H1 (cell line): ENCODE measurements around the gene RBM18. TPM values are rescaled to one million over a fixed set of nuclear protein-coding genes. Genes with fewer than 3 reads are reported as not detected.
A peak's percentile ranks its signal among the peaks of the same experiment; 100 is the strongest.

Experiments used
- CTCF ChIA-PET: fragments of 300-600 bp; sonication (Branson Sonifier 250); formaldehyde crosslinking; loops from one replicate; lab custom pipeline; 2021; ENCODE audit not compliant: partially characterized antibody; lab: Charles Lee
- POLR2A ChIA-PET: fragments of 300-600 bp; sonication (Branson Sonifier 250); formaldehyde crosslinking; loops from one replicate; lab custom pipeline; 2021; ENCODE audit warnings: inconsistent platforms; ENCODE audit not compliant: partially characterized antibody; lab: Charles Lee
- DNase-seq, 2 experiments: peaks; one replicate each; pipeline versions ENCODE4 v3.0.0 to v3.0.0-alpha.2; 2010 to 2022; ENCODE audit warnings: low spot score in 2 of 2, low read depth in 1 of 2, mixed read lengths in 1 of 2
- FAIRE-seq: peaks from 2 replicates; lab custom pipeline; 2011; peaks lifted over from hg19 to GRCh38; lab: Jason Lieb, UNC
- H2AFZ ChIP-seq: 2 replicates; pipeline ENCODE4 v1.8.1; 2012; ENCODE audit warnings: low read length, inconsistent platforms
- H2AK5ac ChIP-seq: 2 replicates; pipeline ENCODE4 v1.6.1; 2013; ENCODE audit warnings: low read depth, low read length
- H2BK120ac ChIP-seq: replicated peaks from 2 replicates; pipeline ENCODE3; 2013; ENCODE audit warnings: low read depth, low read length, inconsistent platforms
- H2BK12ac ChIP-seq: 2 replicates; pipeline ENCODE4 v1.6.1; 2013; ENCODE audit warnings: low read depth, low read length
- H2BK15ac ChIP-seq: 2 replicates; pipeline ENCODE4 v1.6.1; 2013; ENCODE audit warnings: low read length
- H2BK20ac ChIP-seq: 2 replicates; pipeline ENCODE4 v1.6.1; 2013; ENCODE audit warnings: low read length
- H2BK5ac ChIP-seq: 2 replicates; pipeline ENCODE4 v1.6.1; 2013; ENCODE audit warnings: low read depth, low read length
- H3K14ac ChIP-seq: 2 replicates; pipeline ENCODE4 v1.6.1; 2013; ENCODE audit warnings: inconsistent platforms; ENCODE audit not compliant: insufficient read length
- H3K18ac ChIP-seq: 2 replicates; pipeline ENCODE4 v1.6.1; 2013; ENCODE audit warnings: low read length; ENCODE audit errors: extremely low read depth
- H3K23ac ChIP-seq: 2 replicates; pipeline ENCODE4 v1.6.1; 2013; ENCODE audit warnings: inconsistent platforms; ENCODE audit not compliant: insufficient read length
- H3K23me2 ChIP-seq: 2 replicates; pipeline ENCODE4 v1.6.1; 2013; ENCODE audit warnings: low read depth, low read length
- H3K27ac ChIP-seq: 2 replicates; pipeline ENCODE4 v1.6.1; 2011; ENCODE audit warnings: low read depth, low read length, inconsistent platforms
- H3K27me3 ChIP-seq, 4 experiments: replicated peaks in 1 of 4; 1 replicate in 1 of 4; 2 replicates in 3 of 4; pipeline versions ENCODE4 v1.6.1 to v1.8.1; 2011 to 2013; ENCODE audit warnings: low read length in 3 of 4, mild to moderate bottlenecking in 3 of 4, inconsistent platforms in 2 of 4, mixed read lengths in 2 of 4, moderate library complexity in 1 of 4; ENCODE audit not compliant: control insufficient read depth in 3 of 4, insufficient read depth in 3 of 4; ENCODE audit errors: extremely low read depth in 1 of 4
- H3K36me3 ChIP-seq, 4 experiments: 2 replicates each; pipeline versions ENCODE4 v1.6.1 to v1.8.1; 2011 to 2013; ENCODE audit warnings: mild to moderate bottlenecking in 4 of 4, low read length in 3 of 4, moderate library complexity in 2 of 4, control low read depth in 1 of 4, inconsistent platforms in 1 of 4; ENCODE audit not compliant: insufficient read depth in 4 of 4, control insufficient read depth in 2 of 4
- H3K4ac ChIP-seq: replicated peaks from 2 replicates; pipeline ENCODE3; 2013; ENCODE audit warnings: low read length, low read depth, mixed read lengths, inconsistent platforms; ENCODE audit not compliant: insufficient read length
- H3K4me1 ChIP-seq, 4 experiments: replicated peaks in 1 of 4; 1 replicate in 1 of 4; 2 replicates in 3 of 4; pipeline versions ENCODE4 v1.6.1 to v1.8.1; 2011 to 2013; ENCODE audit warnings: low read length in 3 of 4, inconsistent platforms in 2 of 4, mixed read lengths in 1 of 4; ENCODE audit not compliant: insufficient read depth in 4 of 4, control insufficient read depth in 3 of 4
- H3K4me2 ChIP-seq, 2 experiments: 2 replicates each; pipeline versions ENCODE4 v1.6.1 to v1.8.1; 2011 to 2013; ENCODE audit warnings: low read depth in 2 of 2, low read length in 2 of 2, control low read depth in 1 of 2, inconsistent platforms in 1 of 2, mild to moderate bottlenecking in 1 of 2; ENCODE audit not compliant: insufficient read depth in 1 of 2
- H3K4me3 ChIP-seq, 4 experiments: fragments of 200-600, 300-600 bp in 1 of 4; sonication (generic), shearing (Covaris generic), sonication (Bioruptor Twin) in 1 of 4; 2 replicates each; pipeline versions ENCODE4 v1.5.1 to v1.8.1; 2011 to 2016; ENCODE audit warnings: low read length in 4 of 4, low read depth in 3 of 4, control low read depth in 2 of 4, inconsistent platforms in 2 of 4, mild to moderate bottlenecking in 2 of 4, mixed read lengths in 1 of 4, moderate library complexity in 1 of 4; ENCODE audit not compliant: insufficient read depth in 2 of 4; ENCODE audit errors: extremely low read depth in 1 of 4
- H3K56ac ChIP-seq: replicated peaks from 2 replicates; pipeline ENCODE3; 2013; ENCODE audit warnings: low read depth, mild to moderate bottlenecking, mixed read lengths, low read length, inconsistent platforms; ENCODE audit not compliant: insufficient read length
- H3K79me1 ChIP-seq: 2 replicates; pipeline ENCODE4 v1.6.1; 2013; ENCODE audit warnings: low read depth, low read length, control low read depth
- H3K79me2 ChIP-seq, 2 experiments: 2 replicates each; pipeline versions ENCODE4 v1.6.1 to v1.8.1; 2012 to 2013; ENCODE audit warnings: low read length in 2 of 2, mild to moderate bottlenecking in 2 of 2, inconsistent platforms in 1 of 2; ENCODE audit not compliant: insufficient read depth in 2 of 2, control insufficient read depth in 1 of 2
- H3K9ac ChIP-seq, 4 experiments: replicated peaks in 1 of 4; 1 replicate in 1 of 4; 2 replicates in 3 of 4; pipeline versions ENCODE4 v1.6.1 to v1.8.1; 2011 to 2013; ENCODE audit warnings: low read depth in 3 of 4, low read length in 3 of 4, control low read depth in 2 of 4, mild to moderate bottlenecking in 2 of 4, moderate library complexity in 2 of 4, inconsistent platforms in 1 of 4; ENCODE audit errors: extremely low read depth in 1 of 4
- H3K9me3 ChIP-seq, 2 experiments: 2 replicates each; pipeline versions ENCODE4 v1.6.1 to v1.8.1; 2012 to 2013; ENCODE audit warnings: mild to moderate bottlenecking in 2 of 2, moderate library complexity in 2 of 2, control low read depth in 1 of 2, inconsistent platforms in 1 of 2, low read depth in 1 of 2, low read length in 1 of 2, mixed read lengths in 1 of 2; ENCODE audit not compliant: insufficient read depth in 2 of 2
- H4K20me1 ChIP-seq, 2 experiments: replicated peaks in 1 of 2; 2 replicates each; pipeline versions ENCODE3 to v1.8.1; 2011 to 2013; ENCODE audit warnings: inconsistent platforms in 2 of 2, low read length in 2 of 2, mild to moderate bottlenecking in 1 of 2; ENCODE audit not compliant: insufficient read depth in 2 of 2, control insufficient read depth in 1 of 2
- H4K5ac ChIP-seq: 2 replicates; pipeline ENCODE4 v1.6.1; 2013; ENCODE audit warnings: low read length, low read depth, mixed read lengths, inconsistent platforms; ENCODE audit not compliant: insufficient read length
- H4K8ac ChIP-seq: 2 replicates; pipeline ENCODE4 v1.8.0; 2013; ENCODE audit warnings: mild to moderate bottlenecking, moderate library complexity, low read length, inconsistent platforms; ENCODE audit not compliant: insufficient read depth; ENCODE audit errors: extremely low read depth
- H4K91ac ChIP-seq: replicated peaks from 2 replicates; pipeline ENCODE3; 2013; ENCODE audit warnings: low read length, mixed read lengths, inconsistent platforms; ENCODE audit not compliant: insufficient read length
- BCL11A ChIP-seq, 2 experiments: IDR thresholded peaks; one replicate each; pipeline ENCODE4 v1.6.1; 2011; ENCODE audit warnings: low read depth in 2 of 2, low read length in 2 of 2, mild to moderate bottlenecking in 2 of 2
- CHD1 ChIP-seq: IDR thresholded peaks from 2 replicates; pipeline ENCODE4 v1.6.1; 2012; ENCODE audit warnings: low read depth, low read length, improper control_type of control experiment
- EP300 ChIP-seq, 2 experiments: IDR thresholded peaks; 1 replicate in 1 of 2; 2 replicates in 1 of 2; pipeline ENCODE4 v1.6.1; 2011 to 2012; ENCODE audit warnings: low read depth in 2 of 2, low read length in 2 of 2, mild to moderate bottlenecking in 2 of 2, borderline replicate concordance in 1 of 2, inconsistent platforms in 1 of 2, moderate library complexity in 1 of 2
- HDAC6 ChIP-seq: IDR thresholded peaks from one replicate; pipeline ENCODE4 v1.7.1; 2012; ENCODE audit warnings: low read depth, mild to moderate bottlenecking, inconsistent platforms, low read length, moderate library complexity
- NRF1 ChIP-seq: IDR thresholded peaks from 2 replicates; pipeline ENCODE4 v1.6.1; 2011; ENCODE audit warnings: mild to moderate bottlenecking, low read depth, low read length, improper control_type of control experiment
- PHF8 ChIP-seq: fragments of 200-600 bp; sonication (generic); conservative IDR thresholded peaks from 2 replicates; pipeline ENCODE4 v1.7.1; 2012; ENCODE audit warnings: low read depth, mild to moderate bottlenecking, inconsistent platforms, low read length, moderate library complexity
- POLR2AphosphoS5 ChIP-seq: IDR thresholded peaks from 2 replicates; pipeline ENCODE4 v1.6.1; 2011; ENCODE audit warnings: low read depth, low read length
- RAD21 ChIP-seq, 2 experiments: IDR thresholded peaks in 1 of 2; conservative IDR thresholded peaks in 1 of 2; 2 replicates each; pipeline ENCODE4 v1.6.1; 2011; ENCODE audit warnings: low read depth in 2 of 2, low read length in 2 of 2, improper control_type of control experiment in 1 of 2, inconsistent platforms in 1 of 2, mild to moderate bottlenecking in 1 of 2, moderate library complexity in 1 of 2
- RNF2 ChIP-seq: fragments of 200-900, 300-1000 bp; sonication (generic); IDR thresholded peaks from 2 replicates; pipeline ENCODE4 v1.7.1; 2016; ENCODE audit warnings: borderline replicate concordance, low read depth, mild to moderate bottlenecking, antibody characterized with exemption, low read length; ENCODE audit not compliant: poor library complexity, severe bottlenecking; ENCODE audit errors: missing control alignments
- SP1 ChIP-seq: IDR thresholded peaks from 2 replicates; pipeline ENCODE4 v1.6.1; 2011; ENCODE audit warnings: low read depth, low read length
- SP2 ChIP-seq: IDR thresholded peaks from 2 replicates; pipeline ENCODE4 v1.6.1; 2012; ENCODE audit warnings: mild to moderate bottlenecking, low read length, inconsistent platforms
- SUZ12 ChIP-seq: fragments of 200-600 bp; sonication (generic); IDR thresholded peaks from 2 replicates; pipeline ENCODE4 v1.6.1; 2012; ENCODE audit warnings: mild to moderate bottlenecking, inconsistent platforms, low read length, moderate library complexity, mixed read lengths
- WGBS, 2 experiments: shearing (Covaris generic) in 1 of 2; methylation state at CpG; one replicate each; pipeline versions ENCODE4 v1.1.6 to v1.1.7; 2013 to 2015; ENCODE audit warnings: low lambda C conversion rate in 2 of 2, mixed read lengths in 2 of 2, inconsistent platforms in 1 of 2, low coverage in 1 of 2, missing lambda C conversion rate in 1 of 2; ENCODE audit not compliant: insufficient replicate concordance in 2 of 2, insufficient coverage in 1 of 2, insufficient read length in 1 of 2; ENCODE audit errors: extremely low coverage in 1 of 2, missing lambda C conversion rate in 1 of 2; 5-methylcytosine and 5-hydroxymethylcytosine counted together
- polyA plus RNA-seq, 7 experiments: library from polyadenylated mRNA; depleted of rRNA in 3 of 7; stranded (reverse) in 5 of 7; unstranded in 2 of 7; fragments of >200 nt in 5 of 7; fragments of 200-250 nt in 2 of 7; gene quantifications; 1 replicate in 5 of 7; 2 replicates in 1 of 7; 4 replicates in 1 of 7; pipeline versions ENCODE4 v1.2.1 to v1.2.3, GENCODE V29; 2011 to 2013; ENCODE audit warnings: missing spikeins in 2 of 7, mixed read lengths in 2 of 7
- total RNA-seq: library from RNA; stranded (reverse); fragmentation: NEBNext Ultra II Directional; extraction: Animal tissue kit (Norgen Biotek cat#: 25700); gene quantifications from 2 replicates; pipeline ENCODE4 v1.2.1, GENCODE V29; 2021

Gene RBM18
- total and polyA plus RNA-seq, 2 of the 8 experiments (the other 6 are each of a cell fraction or from before 2014, with no cell fraction given), result 5.9 to 14.3 TPM

- Histone ChIP-seq H3K23ac (no peak overlapping the region), H3K14ac (no peak overlapping the region), H2BK20ac (no peak overlapping the region), H3K4ac (no peak overlapping the region), H4K8ac (peak overlapping the region; percentile 87; the same call in 1 of the 2 replicates), H2BK120ac (no peak overlapping the region), H3K9ac (no peak overlapping the region), H2AK5ac (no peak overlapping the region; the same call in 1 of the 2 replicates), H4K20me1 (peaks cover 3 to 8% of the 10 kb centered on the region in 2 experiments), H2BK15ac (peak overlapping the region; percentile 75; the same call in 1 of the 2 replicates), H3K23me2 (peaks cover 7% of the 10 kb centered on the region; the same call in 1 of the 2 replicates), H3K27me3 (peaks cover 46 to 66% (median 62%) of the 10 kb centered on the region in 4 experiments), H2BK12ac (peak overlapping the region; percentile 75; the same call in 1 of the 2 replicates), H4K5ac (no peak overlapping the region), H3K79me1 (no peaks in the 10 kb centered on the region; the same call in 1 of the 2 replicates), H3K36me3 (no peaks in the 10 kb centered on the region; a peak in 1 of 8 replicates), H3K18ac (no peak overlapping the region), H3K56ac (no peak overlapping the region), H3K4me1 (peaks cover 0 to 8% (median 6%) of the 10 kb centered on the region in 4 experiments; a peak in 5 of 7 replicates), H3K4me3 (peak overlapping the region; percentile 13 to 67 (median 35); a peak in 5 of 8 replicates), H3K9me3 (peaks cover 0 to 3% of the 10 kb centered on the region in 2 experiments; a peak in 1 of 4 replicates), H4K91ac (peak overlapping the region; percentile 41), H3K79me2 (no peaks in the 10 kb centered on the region), H2BK5ac (no peak overlapping the region), H3K27ac (no peak overlapping the region), H3K4me2 (peak overlapping the region; percentile 79 to 98), H2AFZ (0 out of 2 replicates have a peak overlapping the region, but pooled peaks have one; percentile 52)
- FAIRE-seq (no peak), DNase-seq (no peak)
- POLR2A ChIA-PET, result interaction anchor here (1.4 kb wide), 1 partner anchor 13 kb away, joined by 6 read pairs; no protein-coding TSS in a partner anchor
- 47% methylated on average over 19 of the region's 20 CpGs; no CpG with 5 or more reads in 1 of the 2 experiments for WGBS, 2 experiments
- CTCF ChIA-PET, result interaction anchor here (0.6 to 8.0 kb wide), 6 partner anchors 55 to 144 kb away, joined by 3 to 43 read pairs (median 3); no protein-coding TSS in a partner anchor
- TF ChIP-seq RNF2 (peak; percentile 72), SP2 (no peak), RAD21 (IDR thresholded peaks at IDR 0.05 in 1 of 2, conservative IDR thresholded peaks at IDR 0.05 in 1 of 2; ENCODE audit: low read depth in 2 of 2, low read length in 2 of 2) (no peak), HDAC6 (no peak), NRF1 (no peak), PHF8 (no peak), SUZ12 (no peak), BCL11A (IDR thresholded peaks at IDR 0.05; ENCODE audit: low read depth in 2 of 2, low read length in 2 of 2) (no peak), EP300 (IDR thresholded peaks at IDR 0.05; ENCODE audit: borderline replicate concordance in 1 of 2, low read depth in 2 of 2, low read length in 2 of 2) (no peak), SP1 (no peak), CHD1 (no peak), POLR2AphosphoS5 (no peak)
Measured at GRCh38 chr9:122213102-122213588, 51.5 kb downstream of the RBM18 start.
